Cardiac fibroblast (primary cell): ENCODE results near the gene TOB2.

Experiments used
- DNase-seq, 2 donors: peaks; one replicate each; pipeline versions ENCODE4 v3.0.0 to v3.0.0-alpha.2; 2010; ENCODE audit warnings: low read depth in 2 of 2
- H3K4me3 ChIP-seq, 2 donors: replicated peaks in 1 of 2; 1 replicate in 1 of 2; 2 replicates in 1 of 2; pipeline ENCODE4 v1.5.1; 2011; ENCODE audit warnings: low read depth in 2 of 2, low read length in 2 of 2, mild to moderate bottlenecking in 2 of 2, moderate library complexity in 1 of 2
- TF ChIP-seq, protein P1 (sequence below): IDR thresholded peaks from one replicate; pipeline ENCODE4 v1.5.1; 2011; ENCODE audit warnings: low read depth, mild to moderate bottlenecking, low read length, inconsistent platforms

Gene TOB2

DNA sequence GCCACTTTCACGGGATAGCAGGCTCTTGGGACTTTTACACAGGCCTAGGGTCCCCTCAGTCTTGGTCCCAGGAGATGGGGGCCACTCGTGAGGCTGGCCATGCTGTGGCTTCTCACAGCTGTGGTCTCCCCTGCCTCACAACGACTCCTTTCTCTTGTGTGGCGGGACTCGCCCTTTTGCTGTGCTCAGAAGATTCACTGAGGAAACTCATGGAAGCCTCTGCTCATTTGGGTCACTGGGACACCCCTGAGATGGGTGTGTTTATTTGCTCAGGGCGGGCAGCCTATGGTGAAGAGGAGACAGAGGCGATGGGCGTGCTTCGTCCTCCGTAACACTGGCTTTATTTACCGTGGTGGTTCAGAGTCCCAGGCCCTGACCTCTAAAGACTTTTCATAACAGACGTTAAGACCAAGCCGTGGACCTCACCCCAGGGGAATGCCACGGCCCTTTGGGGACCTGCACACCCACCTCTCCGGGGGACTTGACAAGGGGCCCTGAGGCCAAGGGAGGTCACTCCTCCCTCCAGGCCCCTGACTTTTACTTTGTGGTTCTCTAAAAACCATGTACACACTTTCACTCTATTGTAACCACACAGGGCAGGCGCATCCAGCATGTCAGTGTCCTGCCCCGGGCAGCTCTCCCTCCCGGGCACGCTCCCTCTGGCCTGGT lies 49.3 kb downstream of the TOB2 start:
- TF ChIP-seq, protein P1, sequence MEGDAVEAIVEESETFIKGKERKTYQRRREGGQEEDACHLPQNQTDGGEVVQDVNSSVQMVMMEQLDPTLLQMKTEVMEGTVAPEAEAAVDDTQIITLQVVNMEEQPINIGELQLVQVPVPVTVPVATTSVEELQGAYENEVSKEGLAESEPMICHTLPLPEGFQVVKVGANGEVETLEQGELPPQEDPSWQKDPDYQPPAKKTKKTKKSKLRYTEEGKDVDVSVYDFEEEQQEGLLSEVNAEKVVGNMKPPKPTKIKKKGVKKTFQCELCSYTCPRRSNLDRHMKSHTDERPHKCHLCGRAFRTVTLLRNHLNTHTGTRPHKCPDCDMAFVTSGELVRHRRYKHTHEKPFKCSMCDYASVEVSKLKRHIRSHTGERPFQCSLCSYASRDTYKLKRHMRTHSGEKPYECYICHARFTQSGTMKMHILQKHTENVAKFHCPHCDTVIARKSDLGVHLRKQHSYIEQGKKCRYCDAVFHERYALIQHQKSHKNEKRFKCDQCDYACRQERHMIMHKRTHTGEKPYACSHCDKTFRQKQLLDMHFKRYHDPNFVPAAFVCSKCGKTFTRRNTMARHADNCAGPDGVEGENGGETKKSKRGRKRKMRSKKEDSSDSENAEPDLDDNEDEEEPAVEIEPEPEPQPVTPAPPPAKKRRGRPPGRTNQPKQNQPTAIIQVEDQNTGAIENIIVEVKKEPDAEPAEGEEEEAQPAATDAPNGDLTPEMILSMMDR, result no peak
- H3K4me3 ChIP-seq, result no peak overlapping the region
- no peak for DNase-seq

DNA sequence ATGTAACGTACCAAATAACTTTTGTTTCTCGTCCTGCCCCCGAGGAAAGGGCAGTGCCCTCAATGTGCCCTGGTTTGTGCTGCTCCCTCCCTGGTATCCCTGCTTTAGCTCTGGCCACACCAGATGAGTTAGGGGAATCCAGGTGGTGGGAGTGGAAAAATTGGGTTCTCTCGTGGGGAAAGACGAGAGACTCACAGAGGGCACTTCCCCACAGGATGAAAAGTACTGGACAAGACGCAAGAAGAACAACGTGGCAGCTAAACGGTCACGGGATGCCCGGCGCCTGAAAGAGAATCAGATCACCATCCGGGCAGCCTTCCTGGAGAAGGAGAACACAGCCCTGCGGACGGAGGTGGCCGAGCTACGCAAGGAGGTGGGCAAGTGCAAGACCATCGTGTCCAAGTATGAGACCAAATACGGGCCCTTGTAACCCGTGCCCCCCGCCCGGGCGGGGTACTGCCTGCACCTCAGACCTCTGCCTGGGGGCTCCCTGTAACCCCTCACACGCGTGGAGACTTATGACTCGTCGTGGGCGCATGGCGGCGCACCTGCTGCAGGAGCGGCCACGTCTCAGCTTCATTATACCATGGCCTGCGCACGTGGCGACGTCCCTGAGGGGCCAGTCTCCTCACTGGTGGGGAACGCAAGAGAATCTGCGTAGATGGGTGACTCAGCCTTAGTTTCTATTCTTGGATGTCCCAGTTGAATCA lies 50.9 kb downstream of the TOB2 start:
- TF ChIP-seq, protein P1, result no peak
- no peak overlapping the region for H3K4me3 ChIP-seq
- no peak for DNase-seq

DNA sequence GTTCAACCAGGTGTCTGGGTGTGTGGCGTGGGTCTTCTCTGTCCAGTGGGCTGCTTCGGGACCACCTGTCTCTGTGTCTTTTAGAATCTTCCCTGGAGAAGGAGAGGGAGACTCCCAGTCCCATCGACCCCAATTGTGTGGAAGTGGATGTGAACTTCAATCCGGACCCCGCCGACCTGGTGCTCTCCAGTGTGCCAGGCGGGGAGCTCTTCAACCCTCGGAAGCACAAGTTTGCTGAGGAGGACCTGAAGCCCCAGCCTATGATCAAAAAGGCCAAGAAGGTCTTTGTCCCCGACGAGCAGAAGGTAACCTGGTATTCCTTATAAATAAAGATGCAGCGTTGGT lies 52.6 kb downstream of the TOB2 start:
- H3K4me3 ChIP-seq, result no peak overlapping the region
- TF ChIP-seq, protein P1, result no peak
- no peak for DNase-seq

DNA sequence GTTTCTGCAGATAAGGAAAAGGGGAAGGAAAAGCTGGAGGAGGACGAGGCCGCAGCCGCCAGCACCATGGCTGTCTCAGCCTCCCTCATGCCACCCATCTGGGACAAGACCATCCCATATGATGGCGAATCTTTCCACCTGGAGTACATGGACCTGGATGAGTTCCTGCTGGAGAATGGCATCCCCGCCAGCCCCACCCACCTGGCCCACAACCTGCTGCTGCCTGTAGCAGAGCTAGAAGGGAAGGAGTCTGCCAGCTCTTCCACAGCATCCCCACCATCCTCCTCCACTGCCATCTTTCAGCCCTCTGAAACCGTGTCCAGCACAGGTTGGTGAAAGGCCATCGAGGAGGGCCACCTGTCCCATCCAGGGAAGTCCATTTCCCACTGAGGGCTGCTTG lies 59.3 kb downstream of the TOB2 start:
- DNase-seq, result no peak
- TF ChIP-seq, protein P1, result no peak

DNA sequence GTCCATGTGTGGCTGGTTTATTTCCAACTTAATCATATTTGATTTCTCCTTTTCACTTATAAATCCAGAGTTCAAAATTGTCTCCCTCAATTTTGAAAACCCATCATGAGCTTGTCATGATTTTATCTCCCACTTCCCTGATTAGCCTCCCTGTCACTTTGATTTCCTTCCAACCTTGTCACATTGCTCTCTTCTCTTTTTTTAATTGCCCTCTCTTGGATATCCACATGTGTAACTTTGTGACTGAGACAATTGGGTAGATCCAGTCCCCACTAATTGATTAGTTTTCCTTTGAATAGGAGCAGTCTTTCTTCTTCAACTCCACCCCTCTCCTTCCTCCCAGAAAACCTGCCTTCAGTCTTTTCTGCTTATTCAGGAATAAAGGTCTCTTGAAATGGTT lies 62.5 kb downstream of the TOB2 start:
- H3K4me3 ChIP-seq, result no peak overlapping the region
- TF ChIP-seq, protein P1, result no peak
- DNase-seq, result no peak

More for the DNA sequence above, 59.3 kb downstream of the TOB2 start:
- H3K4me3 ChIP-seq, result no peak overlapping the region
